ENCODE results near the gene SMG7. TPM values are rescaled to one million over a fixed set of nuclear protein-coding genes. Genes with fewer than 3 reads are reported as not detected.

The SMG7 gene
- total and polyA plus RNA-seq, 2 donors (not counting 3 experiments of a cell fraction or from before 2014, with no cell fraction given), result 25.4 to 47.1 TPM

DNA sequence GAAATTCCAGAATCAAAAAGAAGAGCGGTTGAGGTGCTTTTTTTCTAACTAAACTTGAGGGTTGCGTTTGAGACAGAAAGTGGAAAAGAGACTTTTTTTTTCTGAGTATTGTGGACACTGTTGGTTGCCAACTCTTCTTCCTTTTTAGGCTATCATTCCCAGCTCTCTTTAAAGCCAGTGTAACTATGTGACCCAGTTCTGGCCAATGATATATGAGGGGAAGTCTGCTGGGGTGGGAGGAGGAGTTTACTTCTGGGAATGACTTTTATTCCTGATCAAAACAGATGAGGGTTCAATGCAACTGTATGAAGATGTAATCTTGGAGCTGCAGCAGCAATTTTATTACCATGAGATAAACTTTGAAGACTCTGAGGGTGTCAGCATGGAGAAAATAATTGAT lies 36.8 kb upstream of the SMG7 start:
- TF ChIP-seq POLR2AphosphoS5 (IDR thresholded peaks at IDR 0.05; ENCODE audit: insufficient read depth, low read depth, low read length), result no peak
- TF ChIP-seq EZH2 (IDR thresholded peaks at IDR 0.05; ENCODE audit: borderline replicate concordance, low read depth, low read length, severe bottlenecking), result no peak
- TF ChIP-seq JUN (IDR thresholded peaks at IDR 0.05; ENCODE audit: borderline replicate concordance, insufficient read depth, insufficient read length, low read depth), result no peak
- TF ChIP-seq GATA2 (IDR thresholded peaks at IDR 0.05; ENCODE audit: insufficient read depth, insufficient read length, low read depth, low read length), result no peak
- TF ChIP-seq MYC (IDR thresholded peaks at IDR 0.05; ENCODE audit: low read depth, low read length), result no peak
- TF ChIP-seq, protein P1, sequence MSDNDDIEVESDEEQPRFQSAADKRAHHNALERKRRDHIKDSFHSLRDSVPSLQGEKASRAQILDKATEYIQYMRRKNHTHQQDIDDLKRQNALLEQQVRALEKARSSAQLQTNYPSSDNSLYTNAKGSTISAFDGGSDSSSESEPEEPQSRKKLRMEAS (IDR thresholded peaks at IDR 0.05; ENCODE audit: insufficient read depth, insufficient read length), result no peak
- TF ChIP-seq FOS (IDR thresholded peaks at IDR 0.05; ENCODE audit: borderline replicate concordance, insufficient read depth, low read length), result no peak
- TF ChIP-seq, protein P2, sequence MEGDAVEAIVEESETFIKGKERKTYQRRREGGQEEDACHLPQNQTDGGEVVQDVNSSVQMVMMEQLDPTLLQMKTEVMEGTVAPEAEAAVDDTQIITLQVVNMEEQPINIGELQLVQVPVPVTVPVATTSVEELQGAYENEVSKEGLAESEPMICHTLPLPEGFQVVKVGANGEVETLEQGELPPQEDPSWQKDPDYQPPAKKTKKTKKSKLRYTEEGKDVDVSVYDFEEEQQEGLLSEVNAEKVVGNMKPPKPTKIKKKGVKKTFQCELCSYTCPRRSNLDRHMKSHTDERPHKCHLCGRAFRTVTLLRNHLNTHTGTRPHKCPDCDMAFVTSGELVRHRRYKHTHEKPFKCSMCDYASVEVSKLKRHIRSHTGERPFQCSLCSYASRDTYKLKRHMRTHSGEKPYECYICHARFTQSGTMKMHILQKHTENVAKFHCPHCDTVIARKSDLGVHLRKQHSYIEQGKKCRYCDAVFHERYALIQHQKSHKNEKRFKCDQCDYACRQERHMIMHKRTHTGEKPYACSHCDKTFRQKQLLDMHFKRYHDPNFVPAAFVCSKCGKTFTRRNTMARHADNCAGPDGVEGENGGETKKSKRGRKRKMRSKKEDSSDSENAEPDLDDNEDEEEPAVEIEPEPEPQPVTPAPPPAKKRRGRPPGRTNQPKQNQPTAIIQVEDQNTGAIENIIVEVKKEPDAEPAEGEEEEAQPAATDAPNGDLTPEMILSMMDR (IDR thresholded peaks at IDR 0.05; ENCODE audit: extremely low read depth in 1 of 2, insufficient read depth in 1 of 2, low read depth in 1 of 2, low read length in 2 of 2), result no peak
- no peak for TF ChIP-seq POLR2A (IDR thresholded peaks at IDR 0.05; ENCODE audit: low read depth, low read length)
- no peaks in the 10 kb centered on the region for H3K9me1 ChIP-seq (replicated peaks; ENCODE audit: control insufficient read depth, extremely low read depth, insufficient read depth, low read length)
- H3K4me3 ChIP-seq (replicated peaks in 1 of 3; ENCODE audit: insufficient read depth in 1 of 3, low read depth in 1 of 3, low read length in 3 of 3), result no peak overlapping the region
- no peaks in the 10 kb centered on the region for H3K79me2 ChIP-seq (ENCODE audit: control insufficient read depth, insufficient read depth, low read length)
- no peak overlapping the region for H3K4me2 ChIP-seq (ENCODE audit: insufficient read depth, low read length)
- no peaks in the 10 kb centered on the region for H3K4me1 ChIP-seq (ENCODE audit: control insufficient read depth, extremely low read depth, insufficient read depth, low read length)
- no peaks in the 10 kb centered on the region for H4K20me1 ChIP-seq (replicated peaks; ENCODE audit: control insufficient read depth, extremely low read depth, insufficient read depth, low read length)
- no peak for DNase-seq (ENCODE audit: low read depth, low spot score)
- H3K27me3 ChIP-seq (ENCODE audit: control insufficient read depth in 2 of 2, insufficient read depth in 2 of 2, low read length in 2 of 2), result peaks cover 2 to 17% of the 10 kb centered on the region in 2 experiments
- H3K9me3 ChIP-seq (replicated peaks; ENCODE audit: control insufficient read depth, insufficient read depth, low read length), result no peaks in the 10 kb centered on the region
- no peak overlapping the region for H3K9ac ChIP-seq (replicated peaks; ENCODE audit: extremely low read depth, insufficient read depth, low read length)
- no peak overlapping the region for H2AFZ ChIP-seq (ENCODE audit: low read depth, low read length)
- ChIA-PET POLR2A (no interaction called here), CTCF (no interaction called here)
- FAIRE-seq, result no peak
- H3K36me3 ChIP-seq (ENCODE audit: control insufficient read depth in 2 of 2, extremely low read depth in 1 of 2, insufficient read depth in 2 of 2, low read length in 2 of 2), result no peaks in the 10 kb centered on the region
- BruUV-seq (replicated peaks), result no TSS peak
- dilution Hi-C loops (cut with MboI; ENCODE audit: extremely low pct_ligation_motif_present, low sequenced_read_pairs) (no loop called here), intact Hi-C loops (cut with micrococcal nuclease) (no loop called here)
- H3K27ac ChIP-seq (ENCODE audit: insufficient read depth, low read depth, low read length), result no peak overlapping the region
